Ishikawa (cell line): ENCODE results near the gene SEMA5A.

Experiments used
- EGR1 ChIP-seq: IDR thresholded peaks from 2 replicates; pipeline ENCODE4 v1.6.1; 2012
- EP300 ChIP-seq: IDR thresholded peaks from 2 replicates; pipeline ENCODE4 v1.6.1; 2012; ENCODE audit warnings: borderline replicate concordance
- NFIC ChIP-seq: IDR thresholded peaks from 2 replicates; pipeline ENCODE4 v1.6.1; 2012
- RAD21 ChIP-seq: IDR thresholded peaks from 2 replicates; pipeline ENCODE4 v1.6.1; 2012; ENCODE audit warnings: low read depth
- TEAD4 ChIP-seq: IDR thresholded peaks from 2 replicates; pipeline ENCODE4 v1.6.1; 2012
- YY1 ChIP-seq: IDR thresholded peaks from 2 replicates; pipeline ENCODE4 v1.6.1; 2012; ENCODE audit warnings: low read depth

- TF ChIP-seq NFIC (no peak), RAD21 (no peak), TEAD4 (no peak), EGR1 (no peak), YY1 (no peak), EP300 (no peak)
Observed at GRCh38 chr5:9197881-9198260, 348.0 kb downstream of the SEMA5A start.
